Measurements from ENCODE around the gene RBM39. TPM values are rescaled to one million over a fixed set of nuclear protein-coding genes. Genes with fewer than 3 reads are reported as not detected.

RBM39 gene
- total RNA-seq, 1 experiment from 2014 or later = 282 TPM

GRCh38 chr20:35739294-35740163 lies 2.5 kb downstream of the RBM39 start:
- intact Hi-C loops (cut with micrococcal nuclease; ENCODE audit: unreplicated experiment) (loop anchor here (5.0 kb wide), 1 partner anchor 143 kb away; no protein-coding TSS in a partner anchor), in situ Hi-C loops (cut with HindIII; ENCODE audit: low pct_unique_long_range_greater_than_20kb, low sequenced_read_pairs) (no loop called here)
- DNase-seq (ENCODE audit: low read depth, low spot score) (no peak), ATAC-seq (no peak)
- Histone ChIP-seq H3K27me3 (ENCODE audit: control insufficient read depth, insufficient read depth, low read length) (no peaks in the 10 kb centered on the region), H3K9me3 (ENCODE audit: control insufficient read depth, insufficient read depth, low read depth, low read length) (no peaks in the 10 kb centered on the region), H3K27ac (ENCODE audit: low read length) (peak overlapping the region; percentile 91), H3K4me1 (ENCODE audit: control insufficient read depth, insufficient read depth, low read length) (peaks cover 29% of the 10 kb centered on the region), H3K36me3 (ENCODE audit: control insufficient read depth, insufficient read depth, low read length) (peaks cover 56% of the 10 kb centered on the region), H3K4me3 (ENCODE audit: low read depth in 2 of 2, low read length in 2 of 2) (peak overlapping the region; percentile 76 to 90)
- CTCF ChIA-PET = no interaction called here
- POLR2A ChIA-PET = interaction anchor here (0.6 to 1.3 kb wide), 2 partner anchors 33 to 184 kb away, joined by 3 to 6 read pairs; partner anchors contain the start of gene PHF20
- no peak for TF ChIP-seq TCF7L2 (IDR thresholded peaks at IDR 0.05; ENCODE audit: low read depth, low read length)
- TF ChIP-seq POLR2AphosphoS5 (IDR thresholded peaks at IDR 0.05; ENCODE audit: low read depth, low read length) = no peak
- no peak for TF ChIP-seq REST (IDR thresholded peaks at IDR 0.05; ENCODE audit: insufficient read depth in 1 of 2, low read depth in 2 of 2, low read length in 1 of 2)
- TF ChIP-seq CTCF (IDR thresholded peaks at IDR 0.05) = no peak; the same call in 1 of the 2 replicates
- TF ChIP-seq SIN3A (IDR thresholded peaks at IDR 0.05; ENCODE audit: borderline replicate concordance, insufficient read depth, low read depth, low read length) = no peak
- no TSS peak for BruUV-seq (replicated peaks)

- POLR2A ChIA-PET = interaction anchor here (0.7 kb wide), 1 partner anchor 28 kb away, joined by 5 read pairs; no protein-coding TSS in a partner anchor
- peaks cover 65% of the 10 kb centered on the region for H3K36me3 ChIP-seq (ENCODE audit: control insufficient read depth, insufficient read depth, low read length)
- intact Hi-C loops (cut with micrococcal nuclease; ENCODE audit: unreplicated experiment) = no loop called here
- H3K27ac ChIP-seq (ENCODE audit: low read length) = 0 out of 2 replicates have a peak overlapping the region, but pooled peaks have one; percentile 3
- DNase-seq (ENCODE audit: low read depth, low spot score) = no peak
- H3K9me3 ChIP-seq (ENCODE audit: control insufficient read depth, insufficient read depth, low read depth, low read length) = no peaks in the 10 kb centered on the region
- TF ChIP-seq CTCF (IDR thresholded peaks at IDR 0.05) (no peak), REST (IDR thresholded peaks at IDR 0.05; ENCODE audit: insufficient read depth in 1 of 2, low read depth in 2 of 2, low read length in 1 of 2) (no peak), SIN3A (IDR thresholded peaks at IDR 0.05; ENCODE audit: borderline replicate concordance, insufficient read depth, low read depth, low read length) (no peak), TCF7L2 (IDR thresholded peaks at IDR 0.05; ENCODE audit: low read depth, low read length) (no peak), POLR2AphosphoS5 (IDR thresholded peaks at IDR 0.05; ENCODE audit: low read depth, low read length) (no peak)
- peaks cover 30% of the 10 kb centered on the region for H3K4me1 ChIP-seq (ENCODE audit: control insufficient read depth, insufficient read depth, low read length)
- CTCF ChIA-PET = no interaction called here
- in situ Hi-C loops (cut with HindIII; ENCODE audit: low pct_unique_long_range_greater_than_20kb, low sequenced_read_pairs) = no loop called here
- ATAC-seq = no peak
- BruUV-seq (replicated peaks) = no TSS peak
- H3K27me3 ChIP-seq (ENCODE audit: control insufficient read depth, insufficient read depth, low read length) = no peaks in the 10 kb centered on the region
- no peak overlapping the region for H3K4me3 ChIP-seq (ENCODE audit: low read depth in 2 of 2, low read length in 2 of 2)
Measured at GRCh38 chr20:35738410-35739179, 3.5 kb downstream of the RBM39 start.

Data from Panc1 (cell line).